Testis (tissue), 2 donors: ENCODE results near the gene CAPZA3.

Experiments used
- CTCF ChIP-seq, 3 experiments: fragments of 450-650 bp in 2 of 3; fragments of 200-600 bp in 1 of 3; sonication (generic) in 1 of 3; IDR thresholded peaks; one replicate each; pipeline ENCODE4 v1.5.1; 2016 to 2019; ENCODE audit warnings: antibody characterized with exemption in 3 of 3, mild to moderate bottlenecking in 2 of 3, moderate library complexity in 1 of 3
- POLR2A ChIP-seq: fragments of 450-650 bp; IDR thresholded peaks from one replicate; pipeline ENCODE4 v1.6.1; 2017; ENCODE audit warnings: antibody characterized with exemption, mild to moderate bottlenecking, moderate library complexity

GRCh38 chr12:18718462-18718861 lies 19.5 kb upstream of the CAPZA3 start:
- TF ChIP-seq CTCF (IDR thresholded peaks at IDR 0.05) (no peak), POLR2A (no peak)
